K562 (cell line): ENCODE measurements around the gene SCARF2. TPM values are rescaled to one million over a fixed set of nuclear protein-coding genes. Genes with fewer than 3 reads are reported as not detected.
"Not testable (repeated sequence)": the region's sequence is repeated elsewhere in the genome, so short reads cannot be mapped to it uniquely, and the experiment has no call there.

Source experiments
- ATAC-seq: fragments of 200-7000 bp; cut with Tn5 transposase; 3 replicates; pipeline ENCODE4 v1.9.1; 2020; ENCODE audit warnings: moderate library complexity
- BruUV-seq: library from RNA; stranded (reverse); fragments of 400-500 nt; replicated peaks from 2 replicates; lab custom pipeline; 2021; lab: Mats Ljungman, UMichigan
- CTCF ChIA-PET: fragments of 300-600 bp; formaldehyde crosslinking; extraction: SDS; loops from one replicate; lab custom pipeline; 2021; ENCODE audit warnings: low intra/inter-chr PET ratio; lab: Yijun Ruan, JAX
- POLR2A ChIA-PET: fragments of 300-600, 350-650 bp; sonication (Branson Sonifier 250); formaldehyde crosslinking; extraction: SDS; loops from one replicate; lab custom pipeline; 2021; ENCODE audit warnings: antibody characterized with exemption, inconsistent platforms; lab: Yijun Ruan, JAX
- DNase-seq, 4 experiments: peaks; one replicate each; pipeline versions ENCODE4 v3.0.0 to v3.0.0-alpha.2; 2011 to 2018; ENCODE audit warnings: low spot score in 3 of 4, mixed read lengths in 3 of 4; ENCODE audit errors: extremely low read depth in 1 of 4
- FAIRE-seq: peaks from 2 replicates; lab custom pipeline; 2011; peaks lifted over from hg19 to GRCh38; lab: Jason Lieb, UNC
- H2AFZ ChIP-seq: 2 replicates; pipeline ENCODE4 v1.6.0; 2011; ENCODE audit warnings: low read depth, low read length, control low read depth, inconsistent platforms
- H3K27ac ChIP-seq: fragments of 200-600 bp; 3 replicates; pipeline ENCODE4 v1.8.0; 2011; ENCODE audit warnings: low read depth, mild to moderate bottlenecking, control low read depth, inconsistent platforms, low read length, moderate library complexity, mixed read lengths; ENCODE audit errors: extremely low read depth
- H3K27me3 ChIP-seq, 2 experiments: fragments of 300-600 bp in 1 of 2; 2 replicates in 1 of 2; 3 replicates in 1 of 2; pipeline versions ENCODE4 v1.6.0 to v1.8.0; 2011; ENCODE audit warnings: inconsistent platforms in 2 of 2, low read length in 2 of 2, mild to moderate bottlenecking in 1 of 2, mixed read lengths in 1 of 2, moderate library complexity in 1 of 2; ENCODE audit not compliant: control insufficient read depth in 2 of 2, insufficient read depth in 2 of 2
- H3K36me3 ChIP-seq: fragments of 300-600 bp; 3 replicates; pipeline ENCODE4 v1.8.0; 2011; ENCODE audit warnings: mild to moderate bottlenecking, low read length, inconsistent platforms; ENCODE audit not compliant: control insufficient read depth, insufficient read depth
- H3K4me1 ChIP-seq, 2 experiments: fragments of 200-600 bp in 1 of 2; replicated peaks in 1 of 2; 2 replicates in 1 of 2; 3 replicates in 1 of 2; pipeline versions ENCODE4 v1.5.1 to v1.8.0; 2011; ENCODE audit warnings: inconsistent platforms in 2 of 2, low read length in 2 of 2, mild to moderate bottlenecking in 1 of 2, mixed read lengths in 1 of 2, moderate library complexity in 1 of 2; ENCODE audit not compliant: control insufficient read depth in 2 of 2, insufficient read depth in 2 of 2
- H3K4me2 ChIP-seq: 2 replicates; pipeline ENCODE4 v1.6.1; 2011; ENCODE audit warnings: low read length, control low read depth, inconsistent platforms, mixed read lengths; ENCODE audit not compliant: insufficient read depth
- H3K4me3 ChIP-seq: fragments of 200-600 bp; sonication (generic), shearing (Covaris generic); 2 replicates; pipeline ENCODE4 v1.5.1; 2016; ENCODE audit warnings: control low read depth, inconsistent platforms
- H3K79me2 ChIP-seq: fragments of 200-600 bp; 3 replicates; pipeline ENCODE4 v1.8.0; 2011; ENCODE audit warnings: low read length, inconsistent platforms; ENCODE audit not compliant: control insufficient read depth, insufficient read depth
- H3K9ac ChIP-seq, 2 experiments: 2 replicates each; pipeline versions ENCODE4 v1.6.0 to v1.6.1; 2011; ENCODE audit warnings: low read depth in 2 of 2, low read length in 2 of 2, control low read depth in 1 of 2, inconsistent platforms in 1 of 2, mild to moderate bottlenecking in 1 of 2, mixed read lengths in 1 of 2; ENCODE audit not compliant: insufficient read depth in 1 of 2
- H3K9me1 ChIP-seq: one replicate; pipeline ENCODE4 v1.6.0; 2011; ENCODE audit warnings: inconsistent platforms, mild to moderate bottlenecking, low read length, moderate library complexity; ENCODE audit not compliant: control insufficient read depth, insufficient read depth
- H3K9me3 ChIP-seq: replicated peaks from 2 replicates; pipeline ENCODE4 v1.5.1; 2011; ENCODE audit warnings: low read depth, low read length, inconsistent platforms; ENCODE audit not compliant: control insufficient read depth, insufficient read depth
- H4K20me1 ChIP-seq: replicated peaks from 2 replicates; pipeline ENCODE4 v1.6.1; 2011; ENCODE audit warnings: low read length, inconsistent platforms, mixed read lengths; ENCODE audit not compliant: control insufficient read depth, insufficient read depth
- BCOR ChIP-seq: fragments of 450-650 bp; IDR thresholded peaks from 2 replicates; pipeline ENCODE4 v1.6.1; 2016
- ID3 ChIP-seq, 2 experiments: fragments of 250-450 bp in 1 of 2; fragments of 450-650 bp in 1 of 2; sonication (Bioruptor Pico) in 1 of 2; IDR thresholded peaks; 2 replicates each; pipeline versions ENCODE4 v1.6.1 to v1.8.0; 2016 to 2021; ENCODE audit warnings: mild to moderate bottlenecking in 2 of 2, moderate library complexity in 2 of 2, missing compliant biosample characterization in 1 of 2, missing genetic modification characterization in 1 of 2
- ZNF146 ChIP-seq: IDR thresholded peaks from one replicate; pipeline ENCODE4 v1.6.1; 2018; ENCODE audit warnings: missing compliant biosample characterization; ENCODE audit not compliant: unreplicated experiment
- WGBS: fragments of 100-300 bp; shearing (Covaris generic); methylation state at CpG from one replicate; pipeline ENCODE4 v1.1.6; 2016; ENCODE audit warnings: low coverage, mixed read lengths; ENCODE audit not compliant: insufficient coverage; ENCODE audit errors: missing lambda C conversion rate; 5-methylcytosine and 5-hydroxymethylcytosine counted together
- in situ Hi-C: fragments of 300-500 bp; cut with MboI; formaldehyde crosslinking; loops from 4 replicates; pipeline ENCODE4 v1.15.0; 2018; ENCODE audit warnings: inconsistent platforms, mixed read lengths
- intact Hi-C: fragments of 100-400 bp; cut with micrococcal nuclease; formaldehyde crosslinking; loops from 2 replicates; pipeline ENCODE4 v1.14.2; 2022
- polyA plus RNA-seq, 8 experiments: library from polyadenylated mRNA; depleted of rRNA in 4 of 8; stranded (reverse) in 5 of 8; unstranded in 3 of 8; fragments of >200 nt; fragmentation: Nextera tagmentation in 2 of 8; fragmentation: Illumina TruSeq in 1 of 8; extraction: Ambion mirVana in 2 of 8; extraction: Trizol in 1 of 8; gene quantifications; 2 replicates each; pipeline versions ENCODE4 v1.2.1 to v1.2.3, GENCODE V29; 2011 to 2014; ENCODE audit warnings: inconsistent platforms in 1 of 8, missing spikeins in 1 of 8
- total RNA-seq, 7 experiments: library from RNA; depleted of rRNA in 6 of 7; stranded (reverse); fragments of >200 nt in 6 of 7; fragmentation: Illumina TruSeq in 2 of 7; extraction: Trizol in 2 of 7; gene quantifications; 2 replicates each; pipeline versions ENCODE4 v1.2.1 to v1.2.3, GENCODE V29; 2011 to 2021; ENCODE audit warnings: low replicate concordance in 1 of 7

Gene SCARF2
- total and polyA plus RNA-seq, 9 of the 15 experiments (the other 6 are each of a cell fraction or from before 2014, with no cell fraction given) = 0.06 to 0.32 (median 0.21) TPM; not detected in 5

- H3K4me3 ChIP-seq; H3K79me2 ChIP-seq; H3K36me3 ChIP-seq; H3K9me1 ChIP-seq; DNase-seq; H4K20me1 ChIP-seq; H3K9me3 ChIP-seq; ATAC-seq; H3K27ac ChIP-seq; H3K27me3 ChIP-seq; H3K9ac ChIP-seq; H2AFZ ChIP-seq; FAIRE-seq; BruUV-seq; H3K4me2 ChIP-seq; TF ChIP-seq ID3 (CRISPR knock-in tag; IDR thresholded peaks at IDR 0.05): not testable (repeated sequence)
- WGBS = 17% methylated on average over 3 of the region's 3 CpGs
- intact Hi-C loops = loop anchor here (5.0 to 10.0 kb wide), 4 partner anchors 172 to 327 kb away; partner anchors contain the start of gene CCDC188
- peaks cover 9 to 11% of the 10 kb centered on the region in 2 experiments for H3K4me1 ChIP-seq
- in situ Hi-C loops = loop anchor here (5.0 to 25.0 kb wide), 3 partner anchors 157 to 1878 kb away; partner anchors contain the start of gene TMEM191B
- CTCF ChIA-PET = interaction anchor here (0.7 kb wide), 1 partner anchor 80 kb away, joined by 4 read pairs; the partner anchor contains the start of gene KLHL22
- TF ChIP-seq ZNF146 (CRISPR knock-in tag) (peak; percentile 93), BCOR (peak; percentile 50; the same call in 1 of the 2 replicates), ID3 (tag; IDR thresholded peaks at IDR 0.05) (0 out of 2 replicates have a peak, but pooled peaks have one; percentile 31)
- POLR2A ChIA-PET = interaction anchor here (1.2 kb wide), 1 partner anchor 22 kb away, joined by 3 read pairs; no protein-coding TSS in a partner anchor
Measured at GRCh38 chr22:20415241-20415640, 22.4 kb downstream of the SCARF2 start.
